ENCODE results near the gene DDX27. TPM values are rescaled to one million over a fixed set of nuclear protein-coding genes. Genes with fewer than 3 reads are reported as not detected.
A peak's percentile ranks its signal among the peaks of the same experiment; 100 is the strongest.
"Not testable (repeated sequence)": the region's sequence is repeated elsewhere in the genome, so short reads cannot be mapped to it uniquely, and the experiment has no call there.

DDX27 gene
- total RNA-seq, 1 experiment from 2014 or later: 54.8 TPM

GRCh38 chr20:49181265-49181877 lies 37.8 kb upstream of the DDX27 start:
- no peaks in the 10 kb centered on the region for H3K27me3 Mint-ChIP-seq (ENCODE audit: low read depth)
- no peaks in the 10 kb centered on the region for H3K9me3 Mint-ChIP-seq
- peaks cover 51% of the 10 kb centered on the region for H3K4me1 Mint-ChIP-seq
- TF ChIP-seq PRRX2 (CRISPR knock-in tag; IDR thresholded peaks at IDR 0.05) (no peak), ATF2 (CRISPR knock-in tag; IDR thresholded peaks at IDR 0.05; ENCODE audit: borderline replicate concordance, low read depth) (no peak), ATF1 (CRISPR knock-in tag; IDR thresholded peaks at IDR 0.05) (no peak), ZNF219 (CRISPR knock-in tag; IDR thresholded peaks at IDR 0.05; ENCODE audit: borderline replicate concordance) (no peak), ZNF423 (CRISPR knock-in tag; IDR thresholded peaks at IDR 0.05) (no peak), TCF7 (CRISPR knock-in tag; IDR thresholded peaks at IDR 0.05; ENCODE audit: low read depth) (no peak)
- TF ChIP-seq, protein P1, sequence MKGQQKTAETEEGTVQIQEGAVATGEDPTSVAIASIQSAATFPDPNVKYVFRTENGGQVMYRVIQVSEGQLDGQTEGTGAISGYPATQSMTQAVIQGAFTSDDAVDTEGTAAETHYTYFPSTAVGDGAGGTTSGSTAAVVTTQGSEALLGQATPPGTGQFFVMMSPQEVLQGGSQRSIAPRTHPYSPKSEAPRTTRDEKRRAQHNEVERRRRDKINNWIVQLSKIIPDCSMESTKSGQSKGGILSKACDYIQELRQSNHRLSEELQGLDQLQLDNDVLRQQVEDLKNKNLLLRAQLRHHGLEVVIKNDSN (CRISPR knock-in tag; IDR thresholded peaks at IDR 0.05): no peak
- TF ChIP-seq, protein P2, sequence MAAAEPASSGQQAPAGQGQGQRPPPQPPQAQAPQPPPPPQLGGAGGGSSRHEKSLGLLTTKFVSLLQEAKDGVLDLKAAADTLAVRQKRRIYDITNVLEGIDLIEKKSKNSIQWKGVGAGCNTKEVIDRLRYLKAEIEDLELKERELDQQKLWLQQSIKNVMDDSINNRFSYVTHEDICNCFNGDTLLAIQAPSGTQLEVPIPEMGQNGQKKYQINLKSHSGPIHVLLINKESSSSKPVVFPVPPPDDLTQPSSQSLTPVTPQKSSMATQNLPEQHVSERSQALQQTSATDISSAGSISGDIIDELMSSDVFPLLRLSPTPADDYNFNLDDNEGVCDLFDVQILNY (CRISPR knock-in tag; IDR thresholded peaks at IDR 0.05): no peak
- TF ChIP-seq, protein P3, sequence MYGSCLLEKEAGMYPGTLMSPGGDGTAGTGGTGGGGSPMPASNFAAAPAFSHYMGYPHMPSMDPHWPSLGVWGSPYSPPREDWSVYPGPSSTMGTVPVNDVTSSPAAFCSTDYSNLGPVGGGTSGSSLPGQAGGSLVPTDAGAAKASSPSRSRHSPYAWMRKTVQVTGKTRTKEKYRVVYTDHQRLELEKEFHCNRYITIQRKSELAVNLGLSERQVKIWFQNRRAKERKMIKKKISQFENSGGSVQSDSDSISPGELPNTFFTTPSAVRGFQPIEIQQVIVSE (CRISPR knock-in tag; IDR thresholded peaks at IDR 0.05; ENCODE audit: borderline replicate concordance): no peak
- TF ChIP-seq, protein P4, sequence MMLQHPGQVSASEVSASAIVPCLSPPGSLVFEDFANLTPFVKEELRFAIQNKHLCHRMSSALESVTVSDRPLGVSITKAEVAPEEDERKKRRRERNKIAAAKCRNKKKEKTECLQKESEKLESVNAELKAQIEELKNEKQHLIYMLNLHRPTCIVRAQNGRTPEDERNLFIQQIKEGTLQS (CRISPR knock-in tag; conservative IDR thresholded peaks at IDR 0.05): no peak
- H3K4me3 Mint-ChIP-seq: no peak overlapping the region
- CTCF ChIA-PET: interaction anchor here (0.5 to 3.7 kb wide), 4 partner anchors 36 to 139 kb away, joined by 3 to 17 read pairs (median 6); partner anchors contain the start of gene DDX27
- peak overlapping the region; percentile 66; the same call in 1 of the 2 replicates for H3K27ac Mint-ChIP-seq
- POLR2A ChIA-PET: no interaction called here
- DNase-seq (ENCODE audit: low spot score) (no peak), ATAC-seq (no peak)
- peaks cover 8% of the 10 kb centered on the region for H3K36me3 Mint-ChIP-seq

DNA sequence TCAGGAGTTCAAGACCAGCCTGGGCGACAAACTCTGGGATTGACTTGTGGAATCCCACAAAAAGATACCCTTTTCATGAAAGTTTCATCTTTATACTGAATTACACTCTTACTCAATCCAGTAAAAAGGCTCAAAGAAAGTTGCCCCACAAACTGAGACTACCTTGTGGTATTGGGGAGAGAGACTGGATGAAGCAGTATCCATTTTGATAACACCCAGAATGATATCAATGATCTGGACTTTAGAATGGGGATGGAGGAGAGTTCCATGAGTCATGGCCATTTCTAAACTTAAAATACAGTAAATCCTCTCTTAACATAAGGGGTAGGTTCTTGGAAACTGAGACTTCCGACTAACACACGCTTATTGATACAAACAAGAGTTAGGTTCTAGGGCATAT lies 35.8 kb upstream of the DDX27 start:
- no peaks in the 10 kb centered on the region for H3K9me3 Mint-ChIP-seq
- TF ChIP-seq ZNF232 (CRISPR knock-in tag; IDR thresholded peaks at IDR 0.05) (no peak), ELF4 (CRISPR knock-in tag; IDR thresholded peaks at IDR 0.05; ENCODE audit: low read depth) (no peak)
- TF ChIP-seq, protein P5, sequence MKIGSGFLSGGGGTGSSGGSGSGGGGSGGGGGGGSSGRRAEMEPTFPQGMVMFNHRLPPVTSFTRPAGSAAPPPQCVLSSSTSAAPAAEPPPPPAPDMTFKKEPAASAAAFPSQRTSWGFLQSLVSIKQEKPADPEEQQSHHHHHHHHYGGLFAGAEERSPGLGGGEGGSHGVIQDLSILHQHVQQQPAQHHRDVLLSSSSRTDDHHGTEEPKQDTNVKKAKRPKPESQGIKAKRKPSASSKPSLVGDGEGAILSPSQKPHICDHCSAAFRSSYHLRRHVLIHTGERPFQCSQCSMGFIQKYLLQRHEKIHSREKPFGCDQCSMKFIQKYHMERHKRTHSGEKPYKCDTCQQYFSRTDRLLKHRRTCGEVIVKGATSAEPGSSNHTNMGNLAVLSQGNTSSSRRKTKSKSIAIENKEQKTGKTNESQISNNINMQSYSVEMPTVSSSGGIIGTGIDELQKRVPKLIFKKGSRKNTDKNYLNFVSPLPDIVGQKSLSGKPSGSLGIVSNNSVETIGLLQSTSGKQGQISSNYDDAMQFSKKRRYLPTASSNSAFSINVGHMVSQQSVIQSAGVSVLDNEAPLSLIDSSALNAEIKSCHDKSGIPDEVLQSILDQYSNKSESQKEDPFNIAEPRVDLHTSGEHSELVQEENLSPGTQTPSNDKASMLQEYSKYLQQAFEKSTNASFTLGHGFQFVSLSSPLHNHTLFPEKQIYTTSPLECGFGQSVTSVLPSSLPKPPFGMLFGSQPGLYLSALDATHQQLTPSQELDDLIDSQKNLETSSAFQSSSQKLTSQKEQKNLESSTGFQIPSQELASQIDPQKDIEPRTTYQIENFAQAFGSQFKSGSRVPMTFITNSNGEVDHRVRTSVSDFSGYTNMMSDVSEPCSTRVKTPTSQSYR (CRISPR knock-in tag; IDR thresholded peaks at IDR 0.05): no peak
- TF ChIP-seq, protein P3 (CRISPR knock-in tag; IDR thresholded peaks at IDR 0.05; ENCODE audit: borderline replicate concordance): no peak
- DNase-seq (ENCODE audit: low spot score) (no peak), ATAC-seq (no peak)
- no peak overlapping the region; the same call in none of the 2 replicates for H3K27ac Mint-ChIP-seq
- peaks cover 56% of the 10 kb centered on the region for H3K4me1 Mint-ChIP-seq
- H3K27me3 Mint-ChIP-seq (ENCODE audit: low read depth): no peaks in the 10 kb centered on the region
- no peaks in the 10 kb centered on the region for H3K36me3 Mint-ChIP-seq
- ChIA-PET CTCF (interaction anchor here (0.6 to 2.2 kb wide), 3 partner anchors 22 to 50 kb away, joined by 3 to 6 read pairs (median 6); no protein-coding TSS in a partner anchor), POLR2A (interaction anchor here (0.7 kb wide), 1 partner anchor 23 kb away, joined by 5 read pairs; no protein-coding TSS in a partner anchor)
- H3K4me3 Mint-ChIP-seq: no peak overlapping the region

DNA sequence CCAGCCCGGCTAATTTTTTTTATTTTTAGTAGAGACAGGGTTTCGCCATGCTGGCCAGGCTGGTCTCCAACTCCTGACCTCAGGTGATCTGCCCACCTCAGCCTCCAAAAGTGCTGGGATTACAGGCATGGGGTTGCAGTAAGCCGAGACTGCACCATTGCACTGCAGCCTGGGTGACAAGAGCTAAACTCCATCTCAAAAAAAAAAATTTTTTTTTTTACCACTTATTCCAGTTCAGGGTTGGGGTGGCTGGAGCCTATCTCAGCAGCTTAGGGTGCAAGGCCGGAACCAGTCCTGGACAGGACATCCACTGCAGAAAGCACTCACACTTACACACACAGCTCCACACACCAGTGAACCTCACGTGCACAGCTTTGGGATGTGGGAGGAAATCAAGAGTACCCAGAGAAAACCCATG lies 35.1 kb upstream of the DDX27 start:
- H3K27ac Mint-ChIP-seq: peak overlapping the region; percentile 55; the same call in 1 of the 2 replicates
- CTCF ChIA-PET: interaction anchor here (1.6 to 2.2 kb wide), 2 partner anchors 33 to 51 kb away, joined by 6 read pairs; no protein-coding TSS in a partner anchor
- POLR2A ChIA-PET: interaction anchor here (0.7 kb wide), 1 partner anchor 23 kb away, joined by 5 read pairs; no protein-coding TSS in a partner anchor

More for the DNA sequence above, 35.1 kb upstream of the DDX27 start:
- ATAC-seq; H3K36me3 Mint-ChIP-seq; H3K9me3 Mint-ChIP-seq; DNase-seq (ENCODE audit: low spot score); H3K4me3 Mint-ChIP-seq; H3K27me3 Mint-ChIP-seq (ENCODE audit: low read depth): not testable (repeated sequence)
- peaks cover 56% of the 10 kb centered on the region for H3K4me1 Mint-ChIP-seq
